ENCODE measurements around the gene CXCR4.

- no peak for TF ChIP-seq CTCF (IDR thresholded peaks at IDR 0.05)
- TF ChIP-seq POLR2A (IDR thresholded peaks at IDR 0.05) = no peak
- TF ChIP-seq EP300 (IDR thresholded peaks at IDR 0.05) = no peak
Observed at GRCh38 chr2:136093583-136093982, 24.4 kb downstream of the CXCR4 start.

Data from sigmoid colon (tissue), 4 donors.